ENCODE data around the gene OR8D4. TPM values are rescaled to one million over a fixed set of nuclear protein-coding genes. Genes with fewer than 3 reads are reported as not detected.
"Not testable (repeated sequence)": the region's sequence is repeated elsewhere in the genome, so short reads cannot be mapped to it uniquely, and the experiment has no call there.

OR8D4 gene
- not detected for total RNA-seq

- DNase-seq, result no peak
Measured at GRCh38 chr11:123901867-123902266, at the start of gene OR8D4. TSS of gene OR8D4 (plus strand) at chr11:123902167. CDS start at chr11:123906432, 4,265 bp downstream.

DNA sequence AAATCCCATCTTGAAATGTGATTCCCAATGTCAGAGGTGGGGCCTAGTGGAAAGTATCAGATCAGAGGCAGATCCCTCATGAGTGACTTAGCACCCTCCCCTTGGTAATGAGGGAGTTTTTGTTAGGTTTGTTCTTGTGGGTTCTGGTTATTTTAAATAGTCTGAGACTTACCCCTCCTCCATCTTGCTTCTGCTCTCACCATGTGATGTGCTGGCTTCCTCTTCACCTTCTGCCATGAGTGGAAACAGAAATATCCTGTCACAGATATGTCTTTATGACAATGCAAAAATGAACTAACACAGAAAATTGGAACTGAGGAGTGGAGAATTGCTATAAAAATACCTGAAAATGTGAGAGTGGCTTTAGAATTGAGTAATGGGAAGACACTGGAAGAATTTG is 49.6 kb upstream of the OR8D4 start:
- DNase-seq, result no peak

GRCh38 chr11:123853038-123853437 is 48.9 kb upstream of the OR8D4 start:
- DNase-seq, result no peak

GRCh38 chr11:123856444-123856843 is 45.5 kb upstream of the OR8D4 start:
- no peak for DNase-seq

DNA sequence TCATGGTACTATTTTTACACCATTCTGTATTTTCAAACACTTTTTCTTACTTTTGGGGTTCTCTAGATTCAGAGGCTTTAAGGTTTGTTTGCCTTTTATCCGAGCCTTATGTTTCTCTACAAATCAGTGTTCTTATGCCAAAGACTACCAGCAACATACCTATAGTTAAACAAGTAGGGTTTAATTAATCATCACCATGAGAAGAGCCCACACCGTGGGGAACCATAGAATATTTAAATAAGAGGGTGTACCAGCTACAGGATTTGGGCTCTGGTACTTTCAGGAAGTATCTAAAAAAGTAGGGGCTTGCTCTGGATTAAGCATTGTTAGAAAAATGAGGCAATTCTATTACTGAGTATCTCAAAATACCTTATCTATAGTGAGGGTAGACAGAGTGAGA is 42.2 kb upstream of the OR8D4 start:
- no peak for DNase-seq

GRCh38 chr11:123865293-123865692 is 36.7 kb upstream of the OR8D4 start:
- DNase-seq, result not testable (repeated sequence)

GRCh38 chr11:123867795-123868194 is 34.2 kb upstream of the OR8D4 start:
- DNase-seq, result not testable (repeated sequence)

GRCh38 chr11:123880912-123881311 is 21.1 kb upstream of the OR8D4 start:
- no peak for DNase-seq

- DNase-seq, result no peak
Measured at GRCh38 chr11:123885570-123885969, 16.4 kb upstream of the OR8D4 start, which contains the start of gene TMEM225. TSS of gene TMEM225 (minus strand) at chr11:123885670. CDS start at chr11:123885425, 245 bp downstream.

DNA sequence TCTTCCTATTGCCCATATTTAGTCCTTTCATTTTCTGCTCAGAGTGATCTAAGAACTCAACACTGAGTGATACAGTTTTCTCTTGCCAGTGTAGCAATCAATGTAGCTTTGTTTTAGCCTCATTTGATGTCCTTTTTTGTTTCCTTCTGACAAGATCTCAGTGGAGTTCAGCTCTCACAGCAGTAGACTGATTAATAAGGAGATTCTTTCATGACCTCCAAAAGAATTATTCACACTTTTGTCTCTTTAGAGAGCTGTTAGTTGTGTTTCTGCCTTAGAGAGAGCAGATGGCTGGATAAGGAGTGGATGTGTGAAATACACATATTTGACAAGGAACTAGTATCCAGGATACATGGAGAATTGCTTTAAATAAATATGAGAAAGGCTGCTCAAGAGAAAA is 9.9 kb upstream of the OR8D4 start:
- no peak for DNase-seq

DNA sequence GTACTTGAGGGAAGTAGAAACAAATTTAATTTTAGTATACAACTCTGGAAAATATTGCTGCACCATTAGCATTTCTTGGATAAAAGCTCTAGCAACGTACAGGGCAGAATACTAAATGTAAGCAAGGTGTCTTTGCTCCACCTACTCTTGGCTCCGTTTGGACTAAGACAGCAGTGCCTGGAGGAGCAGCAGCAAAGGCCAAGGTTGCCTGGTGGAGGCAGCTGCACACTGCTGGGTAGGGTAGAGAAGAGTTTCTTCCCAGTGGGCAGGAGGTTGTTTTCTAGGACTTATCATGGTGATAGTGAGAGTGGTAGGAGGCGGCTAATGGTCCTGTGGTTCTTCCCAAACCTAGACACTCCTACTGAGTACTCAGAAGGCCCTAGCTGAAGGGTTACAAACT is 2.2 kb upstream of the OR8D4 start:
- DNase-seq, result no peak

DNA sequence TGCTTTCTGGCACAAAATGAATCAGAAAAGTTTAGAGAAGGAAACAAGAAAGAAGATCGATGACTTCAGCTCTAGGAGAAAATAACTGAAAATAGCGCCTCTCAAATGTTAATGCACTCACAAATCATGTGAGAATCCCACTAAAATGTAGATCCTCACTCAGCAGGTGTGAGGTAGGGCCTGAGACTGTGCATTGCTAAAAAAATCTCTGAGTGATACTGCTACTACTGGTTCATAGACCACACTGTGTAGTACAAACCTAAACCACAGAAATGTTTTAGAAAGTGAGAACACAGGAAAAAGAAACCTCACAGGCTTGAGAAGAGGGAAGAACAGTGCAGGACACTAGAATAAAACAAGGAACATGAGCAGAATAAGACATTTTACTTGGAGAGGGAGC is 2.0 kb downstream of the OR8D4 start:
- no peak for DNase-seq

DNA sequence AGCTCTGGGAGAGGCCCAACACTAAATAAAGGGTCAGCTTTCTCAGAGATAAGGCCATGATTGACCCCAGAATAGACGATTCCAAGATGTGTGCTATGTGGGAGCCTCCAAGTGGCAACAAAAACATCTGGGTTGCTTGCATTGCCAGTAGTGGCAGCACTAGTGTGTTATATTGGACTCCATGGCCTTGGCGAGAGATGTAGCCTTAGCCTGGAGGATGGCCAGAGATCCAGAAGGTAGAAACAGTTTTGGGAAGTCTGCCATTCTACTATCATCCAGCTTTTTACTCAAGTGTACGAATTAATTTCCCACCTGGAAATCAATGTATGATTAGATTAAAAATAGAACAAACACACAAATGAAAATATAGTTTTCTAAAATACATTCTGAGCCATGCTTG is 3.0 kb downstream of the OR8D4 start:
- DNase-seq, result no peak

- DNase-seq, result no peak
Measured at GRCh38 chr11:123905826-123906225, 3.9 kb downstream of the OR8D4 start.

DNA sequence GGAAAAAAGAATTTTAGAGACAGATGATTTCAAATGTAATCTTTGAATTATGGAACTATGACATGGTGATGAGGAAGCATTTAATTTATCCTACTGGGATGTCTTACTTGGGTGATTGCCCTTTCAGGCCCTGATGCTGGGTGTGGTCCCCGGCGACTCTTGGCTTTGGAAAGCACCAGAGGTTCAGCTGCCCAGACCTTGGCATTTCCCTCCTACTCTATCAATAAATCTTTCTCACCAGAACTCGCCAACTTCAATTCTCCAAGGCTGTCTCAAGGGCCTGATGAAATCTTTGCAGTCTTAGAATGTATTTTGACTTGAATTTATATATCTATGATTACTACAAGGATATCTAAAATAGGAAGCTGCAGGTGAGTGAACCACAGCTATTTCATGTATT is 19.0 kb downstream of the OR8D4 start:
- no peak for DNase-seq

GRCh38 chr11:123924027-123924426 is 22.1 kb downstream of the OR8D4 start:
- DNase-seq, result no peak

DNA sequence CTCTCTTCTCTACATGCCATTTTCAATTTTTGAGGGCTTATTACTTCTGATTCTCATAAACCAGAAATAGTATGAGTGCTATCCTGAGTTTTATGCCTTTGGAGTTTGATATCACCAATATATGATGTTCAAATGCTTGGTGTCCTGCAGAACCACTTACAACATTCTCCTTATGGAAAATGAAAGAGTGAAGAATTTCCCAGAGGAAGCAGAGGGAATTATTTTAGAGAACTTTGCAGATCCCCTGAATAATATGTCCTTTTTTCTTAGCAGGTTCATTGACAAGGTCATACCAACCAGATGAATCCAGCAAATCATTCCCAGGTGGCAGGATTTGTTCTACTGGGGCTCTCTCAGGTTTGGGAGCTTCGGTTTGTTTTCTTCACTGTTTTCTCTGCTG is 37.4 kb downstream of the OR8D4 start, which contains the start of gene OR4D5:
TSS of gene OR4D5 (plus strand) at position 301 of the 400 bp plus-strand sequence. CDS start at position 301, 0 bp downstream.
- DNase-seq, result no peak

DNA sequence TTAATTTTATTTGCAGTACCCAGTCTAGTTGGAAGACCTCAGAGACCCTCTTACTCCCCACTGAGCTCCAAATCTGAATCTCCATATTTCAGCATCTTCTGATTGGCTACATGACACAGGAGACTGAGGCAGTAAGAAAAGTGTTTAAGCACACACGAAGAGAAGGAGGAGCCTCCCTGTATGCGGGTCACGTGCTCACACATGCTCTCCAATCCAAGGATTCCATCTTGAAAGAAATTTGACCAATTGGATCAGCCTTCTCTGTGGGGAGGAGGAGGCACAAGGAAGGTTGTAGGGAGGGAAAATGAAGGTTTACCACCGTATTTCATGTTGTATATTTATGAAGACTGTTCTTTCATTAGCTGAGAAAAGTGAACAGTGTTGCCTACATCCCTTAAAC is 40.4 kb downstream of the OR8D4 start:
- DNase-seq, result no peak

- DNase-seq, result no peak
Measured at GRCh38 chr11:123943738-123944137, 41.8 kb downstream of the OR8D4 start, which contains the start of gene OR6T1. TSS of gene OR6T1 (minus strand) at chr11:123943838. CDS start at chr11:123943838, 0 bp downstream.

- DNase-seq, result no peak
Measured at GRCh38 chr11:123945132-123945531, 43.2 kb downstream of the OR8D4 start.

DNA sequence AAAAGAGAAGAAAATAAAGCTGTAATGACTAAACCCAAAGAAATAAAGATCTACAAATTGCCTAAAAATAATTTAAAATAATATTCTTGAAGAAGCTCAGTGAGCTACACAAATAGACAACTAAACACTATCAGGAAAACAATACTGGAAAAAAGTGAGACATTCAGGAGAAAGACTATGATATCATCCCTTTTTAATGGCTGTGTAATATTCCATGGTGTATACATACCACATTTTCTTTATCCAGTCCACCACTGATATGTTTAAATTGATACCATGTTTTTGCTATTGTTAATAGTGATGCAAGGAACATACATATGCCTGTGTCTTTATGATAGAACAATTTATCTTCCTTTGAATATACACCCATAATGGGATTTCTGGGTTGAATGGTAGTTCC is 54.8 kb downstream of the OR8D4 start:
- DNase-seq, result no peak

Measured in effector CD4-positive, alpha-beta T cell (primary cell).